ENCODE data around the gene PAX5.
A peak's percentile ranks its signal among the peaks of the same experiment; 100 is the strongest.

The PAX5 gene

DNA sequence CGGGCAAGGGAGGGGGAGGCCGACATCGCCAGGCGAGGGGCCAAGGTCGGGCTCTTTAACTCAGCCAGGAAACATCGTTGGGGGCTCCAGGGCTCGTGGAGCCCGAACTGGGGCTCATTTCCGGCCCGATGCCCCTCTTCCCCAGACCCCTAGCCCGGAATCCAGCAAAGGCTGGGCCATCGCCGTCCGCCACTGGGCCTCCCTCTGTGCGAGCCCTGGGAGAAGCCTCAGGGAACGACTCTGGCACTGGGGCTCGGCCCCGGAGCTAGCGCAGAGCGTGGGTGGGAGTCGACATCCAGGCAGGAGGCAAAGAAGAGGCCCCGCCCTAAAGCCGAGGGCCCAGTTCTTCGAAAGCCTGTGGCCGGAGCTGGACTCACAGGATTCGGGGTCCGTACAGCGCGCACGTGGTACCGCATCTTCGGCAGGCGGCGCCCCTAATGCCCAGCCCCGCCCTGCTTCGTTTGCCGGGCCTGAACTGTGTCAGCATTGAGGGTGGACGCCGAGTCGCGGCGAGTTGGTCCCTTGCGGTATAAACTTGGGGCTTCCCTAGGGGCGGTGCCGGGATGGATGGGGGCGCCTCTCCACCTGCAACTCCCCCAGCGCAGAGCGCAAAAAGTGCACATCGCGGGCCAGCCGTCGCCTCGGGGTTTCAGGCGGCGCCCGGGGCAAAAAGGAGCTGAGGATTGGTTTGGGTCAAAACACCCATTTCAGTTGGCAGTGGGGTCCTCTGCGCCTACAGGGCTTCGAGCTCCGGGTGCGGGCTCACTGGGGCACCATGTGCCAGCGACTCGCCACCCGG is 3.6 kb upstream of the PAX5 start:
- no peak for DNase-seq (ENCODE audit: low spot score)

DNA sequence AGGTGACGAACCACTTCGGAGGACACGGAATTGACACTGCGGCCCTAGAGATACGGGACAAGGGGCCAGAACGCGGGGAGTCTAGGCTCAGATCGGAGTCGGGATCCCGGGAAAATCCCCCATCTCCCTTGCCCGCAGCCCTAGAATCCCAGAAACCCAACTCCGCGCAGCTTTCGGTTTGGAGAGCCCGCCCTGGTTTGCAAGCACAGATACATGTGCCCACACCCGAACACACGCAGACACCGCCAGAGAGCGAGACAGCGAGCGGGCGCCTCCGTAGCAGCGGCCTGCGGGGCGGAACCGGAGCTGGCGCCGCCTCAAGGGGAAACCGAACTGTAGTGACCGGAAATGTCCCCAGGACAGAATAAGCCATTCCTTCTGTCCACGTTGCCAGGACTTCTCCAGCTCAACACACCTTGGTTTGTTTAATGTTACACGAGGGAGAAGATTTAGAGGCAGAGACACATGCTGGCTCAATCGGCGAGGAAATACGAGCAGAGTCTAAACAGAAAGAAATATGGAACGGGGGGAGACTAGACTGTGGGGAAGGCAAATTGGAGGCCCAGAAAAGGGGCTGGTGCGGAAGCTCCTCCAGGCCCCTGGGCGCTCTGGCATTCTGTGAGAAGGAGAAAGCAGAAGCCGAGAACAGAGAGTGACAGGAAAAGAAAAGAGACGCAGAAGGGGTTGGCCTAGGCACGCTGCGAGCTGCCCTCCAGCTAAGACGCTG is 2.9 kb upstream of the PAX5 start:
- DNase-seq (ENCODE audit: low spot score): peak; percentile 69

DNA sequence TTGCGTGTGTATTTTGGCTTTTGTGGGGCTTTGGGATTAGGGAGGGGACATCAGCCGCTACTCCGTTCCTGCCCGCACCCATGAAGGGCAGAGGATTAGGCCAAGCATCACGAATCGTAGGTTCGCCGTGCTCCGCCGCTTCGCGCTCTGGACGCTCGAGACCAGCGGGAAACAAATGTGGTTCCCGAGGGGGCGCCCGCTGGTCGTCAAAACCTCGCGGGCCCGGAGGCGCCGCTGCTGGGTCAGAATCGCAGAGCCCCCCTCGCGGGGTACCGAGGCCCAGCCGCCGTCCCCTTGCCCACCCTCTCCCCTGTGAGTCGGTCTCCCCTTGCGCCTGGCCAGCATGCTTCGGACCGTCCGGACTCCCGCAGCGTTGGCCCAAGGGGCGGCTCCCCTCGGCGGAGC is 2.3 kb upstream of the PAX5 start:
- DNase-seq (ENCODE audit: low spot score): peak; percentile 40

DNA sequence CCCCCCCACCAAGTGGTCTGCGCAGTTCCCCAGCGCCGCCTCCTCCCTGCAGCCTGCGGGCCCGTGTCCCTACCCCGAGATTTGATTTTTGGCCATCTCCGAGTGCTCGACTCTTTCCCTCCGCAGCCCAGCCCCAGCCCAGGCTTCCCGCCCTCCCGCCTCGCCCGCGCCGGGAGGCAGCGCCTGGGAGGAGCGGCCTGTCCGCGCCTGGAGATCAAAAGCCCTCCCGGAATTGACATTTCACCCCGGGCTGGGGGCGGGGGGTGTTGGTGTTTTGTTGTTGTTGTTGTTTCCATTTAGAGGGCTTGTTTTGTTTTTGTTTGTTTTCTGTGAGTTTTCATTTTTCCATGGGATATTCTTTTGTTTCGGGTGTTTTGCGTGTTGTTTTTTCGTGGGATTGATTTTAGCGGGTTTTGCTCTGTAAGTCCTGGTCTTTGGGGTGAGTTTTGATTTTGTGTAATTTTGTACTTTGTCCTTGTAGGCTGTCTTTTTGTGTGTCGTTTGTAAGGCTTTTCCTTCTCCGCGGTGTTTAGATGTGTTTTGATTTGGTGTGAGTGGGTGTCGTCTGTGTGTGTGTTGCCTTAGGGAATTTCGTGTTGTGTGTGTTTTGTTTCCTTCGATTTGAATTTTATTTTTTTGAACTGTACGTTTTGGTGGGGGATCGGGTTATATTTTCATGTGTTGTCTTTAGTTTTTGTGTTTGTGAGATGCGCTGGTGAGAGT is 1.7 kb upstream of the PAX5 start:
- peak; percentile 20 for DNase-seq (ENCODE audit: low spot score)

DNA sequence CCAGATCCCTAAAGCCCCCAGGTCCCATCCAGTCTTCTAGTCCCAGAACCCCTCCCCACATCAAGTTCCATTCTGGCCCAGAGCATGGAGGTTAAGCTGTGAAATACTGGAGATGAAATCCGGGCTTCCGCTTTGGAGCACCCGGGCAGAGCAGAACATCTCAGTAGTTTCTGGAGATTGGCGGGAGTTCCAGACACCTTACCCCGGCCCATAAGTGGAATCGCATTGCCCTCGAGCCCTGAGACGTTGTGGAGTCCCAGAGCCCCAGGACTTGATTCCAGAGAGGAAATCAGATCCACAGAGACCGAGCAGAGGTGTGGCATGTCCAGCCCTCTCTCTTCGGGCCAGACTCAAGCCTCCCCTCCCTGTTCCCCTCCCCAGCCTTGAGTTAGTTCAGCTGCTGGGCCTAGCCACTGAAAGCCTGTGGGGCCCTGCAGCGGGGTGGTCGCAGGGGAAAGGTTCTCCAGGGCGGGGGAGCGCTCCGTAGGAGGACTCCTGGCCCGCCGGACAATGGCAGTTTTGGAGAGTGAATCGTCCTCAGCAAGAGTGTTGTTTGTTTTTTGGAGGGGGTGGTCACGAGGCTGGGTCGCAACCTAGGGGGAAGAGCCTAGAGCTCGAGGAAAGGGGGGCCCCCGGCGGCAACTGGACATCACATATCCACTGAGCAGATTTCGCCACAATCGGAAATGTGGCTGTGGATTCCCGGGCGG is 1.0 kb upstream of the PAX5 start:
- DNase-seq (ENCODE audit: low spot score): peak; percentile 5

DNA sequence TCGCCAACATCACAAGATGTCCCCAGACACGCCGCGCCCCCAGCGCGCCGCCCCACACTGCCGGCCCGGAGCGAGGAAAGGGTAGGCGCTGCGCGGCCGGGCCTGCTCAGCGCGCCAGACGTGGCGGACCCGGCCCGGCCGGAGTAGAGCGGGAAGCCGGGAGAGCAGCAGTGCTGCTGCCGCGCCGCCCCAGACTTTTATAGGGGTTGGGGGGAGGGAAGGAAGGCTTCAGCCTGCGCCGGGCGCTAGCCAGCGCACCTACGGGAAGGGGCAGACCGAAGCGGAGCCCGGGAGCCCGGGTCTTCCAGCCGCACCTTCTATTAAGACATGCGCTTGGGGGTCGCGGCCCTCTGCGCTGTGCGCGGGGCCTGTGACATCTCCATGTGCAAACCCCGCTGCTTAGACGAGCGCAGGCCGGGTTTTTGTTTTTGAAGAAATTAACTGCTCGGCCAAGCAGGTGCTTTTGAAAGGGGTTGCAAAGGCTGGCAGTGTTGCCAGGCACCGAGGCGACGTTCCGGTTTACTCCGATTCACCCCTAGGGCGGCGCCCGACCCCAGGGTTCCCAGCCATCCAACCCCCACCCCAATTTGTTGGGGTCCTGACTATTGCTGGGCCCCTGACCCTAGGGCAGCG is 353 bp upstream of the PAX5 start:
- peak; percentile 52 for DNase-seq (ENCODE audit: low spot score)

DNA sequence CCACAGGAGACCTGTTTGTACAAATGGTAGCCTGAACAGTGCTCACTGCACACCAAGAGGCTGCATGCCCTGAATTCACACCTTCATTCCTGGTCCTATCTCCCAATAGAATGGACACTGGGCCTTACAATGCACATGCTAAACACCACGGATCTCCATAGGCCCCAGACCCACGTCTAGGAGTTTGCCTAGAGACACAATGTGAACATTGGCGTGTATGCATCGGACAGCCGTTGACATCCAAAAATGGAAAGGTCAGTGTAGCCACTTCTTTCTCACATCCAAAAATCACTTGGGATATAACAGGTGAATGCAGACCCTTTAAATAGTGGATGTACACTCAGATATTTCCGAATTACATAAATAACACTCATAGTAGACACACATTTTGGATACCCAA is 927 bp downstream of the PAX5 start:
- no peak for DNase-seq (ENCODE audit: low spot score)

DNA sequence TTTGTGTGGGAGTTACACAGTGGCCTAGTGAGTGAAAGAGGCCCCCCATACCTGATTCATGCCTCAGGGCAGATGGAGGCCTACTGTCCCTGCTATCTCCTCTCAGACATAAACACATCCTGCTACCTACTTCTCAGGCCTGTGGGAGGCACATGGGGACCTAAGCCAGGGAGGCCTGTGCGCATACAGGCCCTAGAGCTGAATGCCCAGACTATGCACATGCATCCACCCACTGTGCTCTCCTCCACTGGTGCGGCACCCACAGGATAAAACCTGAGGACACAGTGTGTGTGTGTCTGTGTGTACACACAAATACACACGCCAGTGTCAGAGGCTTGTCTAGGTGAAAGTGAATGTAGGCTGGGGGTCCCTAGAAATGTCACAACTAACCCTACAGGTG is 1.4 kb downstream of the PAX5 start:
- no peak for DNase-seq (ENCODE audit: low spot score)

DNA sequence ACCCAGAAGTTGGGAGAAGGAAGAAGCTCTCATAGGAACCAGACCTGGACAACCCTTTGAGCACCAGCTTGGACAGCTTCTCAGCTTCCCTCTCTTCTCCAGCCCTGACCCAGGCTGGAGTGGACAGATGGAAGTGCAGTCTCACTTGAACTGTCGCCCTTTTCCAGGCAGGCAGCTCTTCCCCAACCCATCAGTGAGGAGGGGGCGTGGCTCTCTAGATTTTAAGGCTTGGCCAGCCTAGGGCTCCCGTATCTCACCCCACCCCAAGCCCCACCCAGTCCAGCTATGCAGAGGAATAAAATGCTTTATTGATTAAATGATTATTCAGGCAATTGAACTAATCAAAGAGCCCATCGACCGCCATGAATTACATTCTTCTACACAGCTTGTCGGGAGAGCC is 2.2 kb downstream of the PAX5 start:
- peak; percentile 55 for DNase-seq (ENCODE audit: low spot score)

DNA sequence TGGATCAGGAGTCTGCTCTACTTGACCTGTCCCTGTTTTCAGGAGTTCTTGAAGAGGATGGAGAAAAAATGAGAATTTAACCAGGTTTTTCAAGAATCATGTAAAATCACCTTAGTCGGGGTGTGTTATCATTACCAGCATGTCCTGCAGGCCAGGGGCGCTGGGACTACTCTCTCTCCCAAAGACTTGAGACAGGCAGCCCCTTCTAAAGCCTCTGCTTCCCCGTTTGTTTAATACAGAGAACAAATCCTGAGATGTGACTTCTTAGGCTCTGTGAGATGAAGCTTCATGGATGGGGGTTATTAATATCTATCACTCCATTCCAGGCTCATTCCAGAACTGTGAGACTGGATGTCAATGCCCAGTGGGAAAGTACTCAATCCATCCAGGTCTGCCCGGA is 3.0 kb downstream of the PAX5 start:
- no peak for DNase-seq (ENCODE audit: low spot score)

DNA sequence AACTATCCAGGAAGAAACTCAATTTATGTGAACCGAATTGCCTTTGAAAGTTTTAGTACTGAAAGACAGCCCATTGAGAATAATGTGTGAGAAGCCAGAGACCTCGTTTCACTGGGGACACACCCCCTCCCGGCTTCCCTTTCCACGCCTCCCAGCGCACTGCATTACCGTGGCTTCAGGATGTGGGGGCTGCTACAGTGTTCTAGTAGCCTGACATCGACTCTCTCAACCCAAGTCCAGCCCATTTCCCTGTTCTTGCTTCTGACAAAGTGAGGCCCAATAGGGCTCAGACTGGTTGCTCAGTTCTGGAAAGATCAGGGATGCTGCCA is 3.5 kb downstream of the PAX5 start:
- DNase-seq (ENCODE audit: low spot score): no peak

DNA sequence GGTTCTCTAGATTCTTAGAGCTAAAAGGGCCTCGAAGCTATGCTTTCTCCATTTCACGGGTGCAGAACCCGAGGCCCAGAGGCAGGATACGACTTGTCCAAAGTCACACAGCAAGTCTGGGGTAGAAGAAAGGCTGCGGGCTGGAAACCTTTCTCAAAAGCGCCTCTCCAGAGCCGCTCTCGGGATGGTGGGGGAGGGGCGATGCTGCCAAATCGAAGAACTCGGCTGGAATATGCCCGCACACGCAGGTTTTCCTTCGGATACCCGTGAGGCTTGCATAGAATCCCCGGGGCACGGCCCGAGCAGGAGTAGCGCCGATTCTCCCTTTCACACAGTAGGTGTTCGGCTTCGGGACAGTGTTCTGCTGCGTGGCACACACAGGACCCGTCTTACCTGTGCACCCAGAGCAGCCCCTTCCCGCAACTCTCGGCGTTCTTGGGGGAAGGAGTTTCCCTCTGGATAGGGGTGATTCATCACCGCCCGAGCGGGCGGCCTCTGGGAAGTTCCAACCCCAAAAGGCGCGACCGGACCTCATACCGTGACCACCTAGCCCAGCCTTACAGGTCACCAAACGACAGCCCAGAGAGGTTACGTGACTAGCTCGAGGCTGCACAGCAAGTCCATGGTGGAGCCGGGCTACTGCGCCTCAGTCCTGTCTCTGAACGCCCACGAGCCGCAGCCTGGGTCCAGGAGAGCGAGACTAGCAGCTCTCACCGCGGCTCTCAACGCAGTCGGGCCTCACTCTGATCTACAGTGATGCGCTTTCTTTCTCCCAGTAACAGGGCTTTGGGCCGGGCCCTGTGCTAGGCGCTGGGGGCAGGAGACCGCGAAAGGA is 4.1 kb downstream of the PAX5 start:
- DNase-seq (ENCODE audit: low spot score): no peak

DNA sequence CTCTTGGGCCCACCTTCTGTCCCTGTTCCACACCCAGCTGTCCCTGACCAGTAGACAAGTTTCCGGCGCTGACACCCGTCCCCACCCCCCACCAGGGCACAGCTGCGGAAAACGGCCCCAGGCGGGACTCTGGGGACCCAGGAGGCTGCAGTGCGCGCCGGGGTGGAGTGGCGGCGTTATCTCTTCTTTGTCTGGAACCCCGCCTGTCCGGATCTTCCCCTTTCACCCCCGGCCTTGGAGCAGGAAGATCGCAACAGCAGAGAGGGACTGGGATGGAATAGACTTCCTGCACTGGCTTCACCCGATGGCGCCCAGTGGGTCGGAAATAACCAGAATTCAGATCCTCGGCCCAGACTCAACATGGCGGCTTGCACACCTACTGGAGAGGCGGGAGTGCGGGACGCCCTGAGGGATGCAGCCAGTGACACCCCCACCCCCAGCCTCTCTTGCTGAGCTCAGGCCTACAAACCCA is 4.7 kb downstream of the PAX5 start:
- no peak for DNase-seq (ENCODE audit: low spot score)

DNA sequence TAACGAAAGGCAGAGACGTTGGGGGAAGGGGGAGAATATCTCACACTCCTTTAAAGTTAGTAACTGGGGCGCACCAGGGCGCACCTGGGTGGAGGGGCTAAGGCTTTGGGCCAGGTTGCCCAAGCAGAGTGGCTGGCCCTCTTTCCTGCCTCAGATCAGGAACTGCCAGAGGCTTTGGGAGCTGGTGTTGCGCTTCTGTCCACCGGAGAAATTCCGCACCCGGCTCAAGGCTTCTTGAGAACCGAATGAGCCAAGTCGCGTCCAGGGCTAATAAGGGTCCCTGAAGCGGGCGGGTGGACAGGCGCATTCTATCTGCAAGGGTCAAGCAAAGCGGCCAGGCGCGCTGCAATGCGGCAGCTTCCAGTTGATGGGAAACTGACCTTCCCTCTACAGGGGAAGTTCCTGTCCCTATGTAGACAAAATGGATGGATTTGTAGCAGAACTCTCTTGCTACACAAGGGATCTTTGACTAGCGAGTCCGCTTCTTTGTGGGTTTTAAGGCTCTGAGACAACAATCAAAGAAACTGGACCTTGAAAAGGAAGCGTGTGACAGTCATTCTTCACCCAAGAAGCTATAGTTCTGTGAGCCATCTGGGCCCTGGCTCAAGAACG is 5.5 kb downstream of the PAX5 start:
- no peak for DNase-seq (ENCODE audit: low spot score)

DNA sequence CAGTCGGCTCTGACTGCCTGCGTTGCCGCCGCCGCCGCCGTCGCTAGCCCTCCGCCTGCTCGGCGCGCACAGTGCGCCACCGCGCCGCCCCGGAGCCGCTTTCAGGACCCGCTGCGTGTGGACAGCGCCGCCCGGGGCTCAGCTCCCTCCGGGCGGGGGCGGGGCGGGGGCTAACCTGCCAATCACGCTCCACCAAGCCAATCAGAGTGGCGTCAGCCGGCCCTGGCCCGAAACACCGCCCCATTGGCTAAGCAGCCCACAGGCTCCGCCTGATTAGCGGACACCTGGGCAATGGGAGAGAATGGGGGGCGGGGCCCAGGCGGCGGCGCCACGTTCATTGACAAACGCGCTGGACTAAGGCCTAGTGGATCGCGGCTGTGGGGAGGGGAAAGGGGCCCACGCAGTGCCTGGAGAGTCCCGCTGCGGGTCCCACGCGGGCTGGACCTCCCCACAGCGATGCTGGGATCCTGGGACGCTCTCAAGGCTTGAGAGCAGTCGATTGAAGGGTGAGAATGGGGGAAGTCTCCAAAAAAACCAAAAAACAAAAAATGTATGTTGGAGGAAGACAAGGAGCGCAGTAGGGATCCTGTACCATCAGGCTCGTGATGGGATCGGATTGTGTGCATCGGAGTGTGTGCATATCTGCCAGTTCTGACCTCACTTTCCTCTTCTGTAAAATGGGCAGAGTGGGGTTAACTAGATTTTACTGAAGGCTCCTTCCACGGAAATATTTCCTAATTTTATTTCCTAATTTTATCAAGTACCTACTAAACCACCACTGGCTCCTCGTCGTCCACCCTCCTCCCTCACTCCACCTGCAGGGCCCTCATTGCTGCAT is 6.3 kb downstream of the PAX5 start:
- no peak for DNase-seq (ENCODE audit: low spot score)

DNA sequence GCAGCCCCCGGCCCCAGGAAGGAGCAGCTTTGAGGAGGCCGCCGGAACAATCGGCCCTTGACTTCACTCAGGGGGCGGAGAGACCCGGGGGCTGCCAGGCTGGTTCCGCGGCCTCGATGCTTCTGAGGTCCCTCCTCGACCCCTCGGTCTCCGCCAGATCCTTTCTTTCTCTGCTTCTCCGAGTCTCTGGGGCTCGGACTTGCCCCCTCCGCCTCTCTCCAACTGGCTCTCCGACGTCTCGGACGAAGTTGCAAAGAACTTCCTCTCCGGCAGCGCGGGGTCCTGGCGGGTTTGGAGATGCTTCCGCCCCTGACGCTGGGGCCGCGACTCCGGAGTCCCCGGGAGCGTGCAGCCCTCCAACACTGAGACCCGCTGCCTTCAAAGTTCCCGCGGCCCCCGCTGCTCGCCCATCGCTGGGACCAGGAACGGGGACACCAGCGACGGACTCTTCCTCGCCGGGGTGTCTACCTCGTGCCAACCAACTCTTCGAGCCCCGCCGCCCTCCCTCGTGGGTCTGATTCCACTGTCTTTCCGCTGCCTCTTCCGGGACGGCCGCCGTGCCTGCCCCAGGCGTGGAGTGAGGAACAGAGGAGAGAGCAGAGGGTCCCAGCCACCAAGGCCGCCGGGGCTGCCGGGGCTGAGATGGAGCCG is 7.0 kb downstream of the PAX5 start:
- no peak for DNase-seq (ENCODE audit: low spot score)

DNA sequence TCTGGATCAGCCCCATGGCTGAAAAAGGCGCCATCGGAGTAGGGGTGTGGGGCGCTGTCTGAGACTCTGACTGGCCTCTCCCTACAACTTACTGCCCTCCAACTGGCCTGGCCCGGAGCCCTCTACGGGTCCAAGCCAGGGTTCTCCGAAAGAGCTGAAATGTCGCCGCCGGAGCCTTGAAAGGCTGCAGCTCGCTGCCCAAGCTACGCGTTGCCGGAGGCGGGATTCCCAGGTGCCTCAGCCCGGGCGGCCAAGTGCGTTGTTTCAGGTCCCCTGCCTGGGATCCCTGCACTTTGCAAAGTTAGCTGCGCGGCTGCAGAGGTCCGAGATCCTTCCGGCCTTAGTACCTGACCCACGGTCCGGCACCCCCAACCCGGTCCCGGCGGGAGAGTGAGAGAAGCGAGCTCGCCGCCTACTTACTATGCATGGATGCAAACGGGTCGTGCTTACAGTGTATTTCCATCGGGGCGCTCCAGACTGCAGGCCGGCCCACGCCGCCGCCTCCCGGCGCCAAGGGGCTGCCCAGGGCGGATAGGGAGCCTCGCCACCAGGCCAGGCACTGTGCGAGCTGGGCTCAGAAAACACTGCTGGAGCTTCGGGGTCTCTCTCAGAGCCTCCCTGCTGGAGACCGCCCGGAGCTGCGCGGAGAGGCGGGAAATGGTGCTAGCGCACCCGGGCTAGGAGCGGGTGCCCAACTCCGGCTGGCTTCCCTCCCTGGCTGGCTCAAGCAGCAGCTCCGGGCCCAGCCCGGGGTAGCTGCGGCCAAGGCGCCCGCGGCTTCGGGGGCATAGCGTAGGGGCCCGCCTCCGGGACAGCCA is 7.7 kb downstream of the PAX5 start:
- DNase-seq (ENCODE audit: low spot score): no peak

DNA sequence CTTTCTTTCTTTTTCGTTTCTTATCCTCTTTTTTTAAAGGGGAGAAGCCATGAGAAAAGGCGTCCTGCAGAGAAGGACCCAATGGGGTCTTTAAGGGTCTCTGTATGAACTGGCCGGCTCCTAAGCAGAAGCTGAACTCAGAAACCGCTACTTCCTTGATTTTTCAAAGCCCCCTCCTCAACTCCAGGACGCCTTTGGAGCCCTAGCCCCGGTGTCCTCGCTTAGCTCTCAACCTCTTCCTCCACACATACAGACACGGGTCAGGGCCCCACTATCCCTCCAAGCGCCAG is 8.3 kb downstream of the PAX5 start:
- no peak for DNase-seq (ENCODE audit: low spot score)
